Activated naive CD4-positive, alpha-beta T cell treated with anti-CD3 and anti-CD28 coated beads, Interleukin-2, amount 50 U/mL, for 24 hours (primary cell): ENCODE measurements around the gene DHRSX.
"Not testable (repeated sequence)": the region's sequence is repeated elsewhere in the genome, so short reads cannot be mapped to it uniquely, and the experiment has no call there.

Experiments used
- H3K27ac Mint-ChIP-seq: one replicate; pipeline ENCODE4 v1.8.0; 2021; ENCODE audit warnings: mild to moderate bottlenecking, mixed read lengths
- H3K27me3 Mint-ChIP-seq: one replicate; pipeline ENCODE4 v1.8.0; 2021; ENCODE audit warnings: mixed read lengths
- H3K36me3 Mint-ChIP-seq: one replicate; pipeline ENCODE4 v1.8.0; 2021; ENCODE audit warnings: mixed read lengths
- H3K4me1 Mint-ChIP-seq: one replicate; pipeline ENCODE4 v1.8.0; 2021; ENCODE audit warnings: mixed read lengths
- H3K4me3 Mint-ChIP-seq: one replicate; pipeline ENCODE4 v1.8.0; 2021; ENCODE audit warnings: mild to moderate bottlenecking, mixed read lengths
- H3K9me3 Mint-ChIP-seq: one replicate; pipeline ENCODE4 v1.8.0; 2021; ENCODE audit warnings: mixed read lengths

The DHRSX gene

DNA sequence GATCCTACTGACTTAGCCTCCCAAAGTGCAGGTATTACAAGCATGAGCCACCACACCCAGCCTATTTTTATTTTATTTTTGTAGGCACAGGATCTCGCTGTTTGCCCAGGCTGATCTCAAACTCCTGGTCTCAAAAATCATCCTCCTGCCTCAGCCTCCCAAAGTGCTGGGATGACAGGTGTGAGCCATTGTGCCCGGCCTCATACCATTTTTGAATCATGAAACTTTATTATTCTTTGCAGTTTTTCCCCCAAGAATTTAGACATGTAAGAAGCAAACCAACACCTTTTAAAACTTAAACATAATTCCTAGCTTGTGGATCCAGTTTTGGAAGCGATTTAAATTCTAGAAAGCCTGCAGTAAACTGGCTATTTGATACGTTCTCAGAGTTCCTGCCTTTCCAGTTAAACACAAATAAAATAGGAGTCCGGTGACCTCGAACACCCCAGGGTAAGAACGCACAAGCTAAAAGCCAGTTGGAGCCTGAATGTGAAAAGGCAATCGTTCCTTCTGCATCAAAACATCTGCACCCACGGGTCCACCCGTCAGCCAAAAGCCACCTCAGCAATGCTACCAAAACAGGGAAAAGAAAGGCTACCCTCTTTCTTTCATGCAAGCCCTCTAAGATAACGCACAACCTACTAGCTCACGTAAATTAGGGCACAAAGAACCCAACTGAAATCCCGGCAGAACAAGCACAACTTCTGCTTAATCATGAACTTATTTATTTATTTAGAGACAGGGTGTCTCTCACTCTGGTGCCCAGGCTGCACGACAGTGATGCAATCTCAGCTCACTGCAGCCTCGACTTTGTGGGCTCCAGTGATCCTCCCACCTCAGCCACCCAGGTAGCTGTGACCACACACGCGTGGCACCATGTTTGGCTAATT, 39.7 kb downstream of the DHRSX start:
- not testable (repeated sequence) for H3K27me3 Mint-ChIP-seq, H3K4me3 Mint-ChIP-seq, H3K36me3 Mint-ChIP-seq, H3K27ac Mint-ChIP-seq, H3K4me1 Mint-ChIP-seq, H3K9me3 Mint-ChIP-seq

DNA sequence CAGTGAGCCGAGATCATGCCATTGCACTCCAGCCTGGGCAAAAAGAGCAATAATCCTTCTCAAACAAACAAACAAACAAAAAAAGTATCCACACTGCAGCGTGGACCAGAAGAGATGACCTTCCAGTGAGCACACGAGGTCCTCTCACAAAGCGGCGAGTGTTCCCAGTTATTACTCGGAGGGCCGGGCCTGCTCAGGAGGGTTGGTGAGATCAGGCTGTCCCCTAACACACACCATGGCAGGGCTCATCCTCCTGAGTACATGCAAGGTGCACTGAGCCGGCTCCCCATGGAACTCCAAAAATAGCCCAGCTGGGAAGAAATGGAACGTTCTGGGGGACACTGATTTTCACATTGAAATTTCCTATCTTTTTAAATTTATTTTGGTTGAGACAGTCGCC, 40.7 kb downstream of the DHRSX start:
- not testable (repeated sequence) for H3K36me3 Mint-ChIP-seq, H3K27ac Mint-ChIP-seq, H3K9me3 Mint-ChIP-seq, H3K4me1 Mint-ChIP-seq, H3K4me3 Mint-ChIP-seq, H3K27me3 Mint-ChIP-seq

GRCh38 chrX:2458309-2458708, 42.5 kb downstream of the DHRSX start:
- Mint-ChIP-seq H3K4me1 (peaks cover 5% of the 10 kb centered on the region), H3K27ac (no peak overlapping the region), H3K9me3 (peaks cover 5% of the 10 kb centered on the region), H3K4me3 (no peak overlapping the region), H3K27me3 (no peaks in the 10 kb centered on the region), H3K36me3 (peaks cover 5% of the 10 kb centered on the region)

- H3K27ac Mint-ChIP-seq: no peak overlapping the region
- H3K27me3 Mint-ChIP-seq: no peaks in the 10 kb centered on the region
- H3K4me1 Mint-ChIP-seq: peaks cover 4% of the 10 kb centered on the region
- peaks cover 10% of the 10 kb centered on the region for H3K36me3 Mint-ChIP-seq
- H3K9me3 Mint-ChIP-seq: peaks cover 9% of the 10 kb centered on the region
- no peak overlapping the region for H3K4me3 Mint-ChIP-seq
These were observed 43.3 kb downstream of the DHRSX start for GRCh38 chrX:2457289-2458133.

- H3K36me3 Mint-ChIP-seq: peaks cover 10% of the 10 kb centered on the region
- H3K4me3 Mint-ChIP-seq, H3K4me1 Mint-ChIP-seq, H3K27me3 Mint-ChIP-seq, H3K27ac Mint-ChIP-seq, H3K9me3 Mint-ChIP-seq: not testable (repeated sequence)
These were observed 44.7 kb downstream of the DHRSX start for GRCh38 chrX:2456091-2456490.

DNA sequence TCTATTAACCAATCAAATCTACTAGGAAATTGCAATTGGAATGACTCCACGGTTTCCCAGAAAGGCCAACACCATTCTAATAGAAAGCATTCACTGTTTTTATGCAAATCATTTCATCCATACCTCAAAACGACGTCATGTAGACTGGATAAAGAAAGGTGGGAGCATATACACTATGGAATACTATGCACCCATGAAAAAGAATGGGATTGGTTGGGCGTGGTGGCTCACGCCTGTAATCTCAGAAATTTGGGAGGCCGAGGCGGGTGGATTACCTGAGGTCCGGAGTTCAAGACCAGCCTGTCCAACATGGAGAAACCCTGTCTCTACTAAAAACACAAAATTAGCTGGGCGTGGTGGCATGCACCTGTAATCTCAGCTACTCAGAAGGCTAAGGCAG, 46.2 kb downstream of the DHRSX start:
- not testable (repeated sequence) for H3K4me1 Mint-ChIP-seq, H3K4me3 Mint-ChIP-seq, H3K9me3 Mint-ChIP-seq

DNA sequence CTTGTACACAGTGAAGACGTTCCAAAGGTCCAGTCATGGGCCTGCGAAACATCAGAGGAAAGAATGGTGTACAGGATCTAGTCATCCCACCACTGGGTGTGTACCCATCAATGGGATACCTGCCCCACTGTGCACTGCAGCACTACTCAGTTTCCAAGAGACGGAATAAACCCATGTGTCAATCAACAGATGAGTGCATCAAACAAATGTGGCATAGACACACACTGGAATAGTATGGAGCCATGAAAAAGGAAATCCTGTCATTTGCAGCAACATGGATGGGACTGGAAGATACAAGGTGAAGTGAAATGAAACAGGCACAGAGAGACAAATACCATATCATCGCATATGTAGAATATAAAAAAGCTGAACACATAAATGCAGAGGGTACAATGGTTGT, 48.0 kb downstream of the DHRSX start:
- H3K27ac Mint-ChIP-seq: no peak overlapping the region
- H3K36me3 Mint-ChIP-seq: peaks cover 6% of the 10 kb centered on the region
- no peak overlapping the region for H3K4me3 Mint-ChIP-seq
- peaks cover 4% of the 10 kb centered on the region for H3K4me1 Mint-ChIP-seq
- H3K27me3 Mint-ChIP-seq: no peaks in the 10 kb centered on the region
- peaks cover 5% of the 10 kb centered on the region for H3K9me3 Mint-ChIP-seq

More for the DNA sequence above, 46.2 kb downstream of the DHRSX start:
- H3K36me3 Mint-ChIP-seq: peaks cover 10% of the 10 kb centered on the region
- H3K27me3 Mint-ChIP-seq, H3K27ac Mint-ChIP-seq: not testable (repeated sequence)

- Mint-ChIP-seq H3K27ac (no peak overlapping the region), H3K36me3 (peaks cover 6% of the 10 kb centered on the region), H3K4me1 (peaks cover 4% of the 10 kb centered on the region), H3K27me3 (no peaks in the 10 kb centered on the region), H3K4me3 (no peak overlapping the region), H3K9me3 (peaks cover 5% of the 10 kb centered on the region)
These were observed 48.4 kb downstream of the DHRSX start for GRCh38 chrX:2452317-2452784.

- H3K36me3 Mint-ChIP-seq: peaks cover 6% of the 10 kb centered on the region
- H3K9me3 Mint-ChIP-seq: peaks cover 5% of the 10 kb centered on the region
- H3K4me1 Mint-ChIP-seq: peaks cover 4% of the 10 kb centered on the region
- no peak overlapping the region for H3K4me3 Mint-ChIP-seq
- no peaks in the 10 kb centered on the region for H3K27me3 Mint-ChIP-seq
- H3K27ac Mint-ChIP-seq: no peak overlapping the region
These were observed 49.1 kb downstream of the DHRSX start for GRCh38 chrX:2451501-2452316.

DNA sequence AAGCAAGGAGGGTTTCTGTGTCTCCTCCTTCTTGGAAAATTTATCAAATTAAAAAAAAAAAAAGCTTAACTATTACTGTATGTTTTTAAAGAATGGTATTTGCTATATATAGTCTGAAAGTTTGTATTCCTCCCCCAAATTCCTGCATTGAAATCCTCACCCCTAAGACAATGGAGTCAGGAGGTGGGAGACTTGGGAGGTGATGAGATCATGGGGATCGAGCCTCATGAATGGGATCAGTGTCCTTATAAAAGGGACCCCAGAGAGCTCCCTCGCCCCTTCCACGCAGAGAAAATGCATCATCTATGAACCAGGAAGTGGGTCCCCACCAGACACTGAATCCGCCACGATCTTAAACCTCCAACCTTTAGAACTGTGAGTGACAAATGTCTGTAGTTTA, 50.1 kb downstream of the DHRSX start:
- H3K27me3 Mint-ChIP-seq: no peaks in the 10 kb centered on the region
- H3K27ac Mint-ChIP-seq: no peak overlapping the region
- H3K4me3 Mint-ChIP-seq: no peak overlapping the region
- peaks cover 6% of the 10 kb centered on the region for H3K36me3 Mint-ChIP-seq
- H3K9me3 Mint-ChIP-seq: peaks cover 5% of the 10 kb centered on the region
- peaks cover 4% of the 10 kb centered on the region for H3K4me1 Mint-ChIP-seq

GRCh38 chrX:2449135-2449886, 51.5 kb downstream of the DHRSX start:
- Mint-ChIP-seq H3K4me3 (no peak overlapping the region), H3K9me3 (peaks cover 5% of the 10 kb centered on the region), H3K27ac (no peak overlapping the region)

GRCh38 chrX:2447484-2447883, 53.3 kb downstream of the DHRSX start:
- Mint-ChIP-seq H3K36me3 (no peaks in the 10 kb centered on the region), H3K9me3 (peaks cover under 1% of the 10 kb centered on the region), H3K4me3 (no peak overlapping the region), H3K4me1 (peaks cover 4% of the 10 kb centered on the region), H3K27ac (no peak overlapping the region), H3K27me3 (no peaks in the 10 kb centered on the region)

More at GRCh38 chrX:2449135-2449886, 51.5 kb downstream of the DHRSX start:
- no peaks in the 10 kb centered on the region for H3K27me3 Mint-ChIP-seq
- H3K4me1 Mint-ChIP-seq: peaks cover 4% of the 10 kb centered on the region
- peaks cover 6% of the 10 kb centered on the region for H3K36me3 Mint-ChIP-seq

DNA sequence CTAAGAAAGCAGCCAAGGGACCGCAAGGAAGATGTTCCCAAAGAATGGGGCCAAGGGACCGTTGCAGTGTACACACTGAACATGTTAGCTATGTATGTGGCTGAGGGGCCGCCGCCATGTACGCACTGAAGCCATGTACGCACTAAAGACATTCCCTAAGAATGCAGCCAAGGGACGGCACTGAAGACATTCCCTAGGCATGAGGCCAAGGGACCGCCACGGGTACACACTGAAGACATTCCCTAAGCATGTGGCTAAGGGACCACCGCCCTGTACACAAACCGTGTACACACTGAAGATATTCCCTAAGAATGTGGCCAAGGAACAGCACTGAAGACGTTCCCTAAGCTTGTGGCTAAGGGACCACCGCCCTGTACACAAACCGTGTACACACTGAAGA, 54.0 kb downstream of the DHRSX start:
- no peak overlapping the region for H3K27ac Mint-ChIP-seq

GRCh38 chrX:2445662-2446623, 54.8 kb downstream of the DHRSX start:
- Mint-ChIP-seq H3K27me3 (no peaks in the 10 kb centered on the region), H3K27ac (no peak overlapping the region), H3K4me3 (no peak overlapping the region), H3K9me3 (no peaks in the 10 kb centered on the region), H3K4me1 (no peaks in the 10 kb centered on the region), H3K36me3 (peaks cover 3% of the 10 kb centered on the region)

More for the DNA sequence above, 54.0 kb downstream of the DHRSX start:
- Mint-ChIP-seq H3K4me1 (peaks cover 4% of the 10 kb centered on the region), H3K4me3 (no peak overlapping the region), H3K36me3 (no peaks in the 10 kb centered on the region), H3K27me3 (no peaks in the 10 kb centered on the region), H3K9me3 (no peaks in the 10 kb centered on the region)
